Measurements from ENCODE around the gene UNCX.

Gene UNCX

DNA sequence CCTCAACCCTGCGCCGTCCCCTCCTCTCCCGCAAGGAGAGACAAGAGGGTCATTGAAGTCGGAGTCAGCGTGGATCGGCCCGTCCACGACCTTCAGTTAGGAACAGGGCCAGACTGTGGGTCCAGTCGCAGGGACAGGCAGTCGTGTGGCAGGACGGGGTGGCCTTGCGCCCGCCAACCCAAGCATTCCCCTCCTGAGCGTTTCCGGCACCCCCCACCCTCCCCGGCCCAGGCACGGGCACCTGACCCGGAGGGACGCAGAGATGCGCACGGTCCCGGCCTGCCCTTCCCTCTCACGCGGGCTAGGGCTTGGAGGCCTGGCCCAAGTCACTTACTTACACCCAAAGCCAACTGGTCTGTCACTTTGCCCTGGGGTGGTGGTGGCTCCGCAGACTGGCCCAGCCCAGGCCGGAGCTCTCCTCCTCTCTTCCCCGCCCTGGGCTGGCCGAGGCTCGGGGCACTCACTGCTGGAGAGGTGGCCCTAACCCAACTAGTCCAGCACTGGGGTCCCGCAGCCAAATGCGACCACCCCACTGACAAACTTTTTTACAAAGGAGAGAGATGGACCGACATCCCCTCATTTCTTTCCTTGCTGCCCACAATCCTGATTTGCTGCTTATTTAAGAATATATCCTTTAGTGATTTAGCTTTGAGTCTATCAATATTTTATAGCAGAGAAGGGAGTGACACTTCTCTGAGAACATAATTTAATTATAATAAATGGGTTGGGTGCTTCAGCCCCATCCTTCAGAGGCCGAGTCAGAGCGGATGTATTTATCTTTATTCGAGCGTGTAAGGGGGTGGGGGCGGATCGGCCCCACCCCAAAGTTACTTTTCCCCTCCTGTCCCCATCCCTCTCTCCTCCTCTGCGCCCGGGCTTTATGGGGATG, 1.2 kb upstream of the UNCX start:
- TF ChIP-seq, protein P1, sequence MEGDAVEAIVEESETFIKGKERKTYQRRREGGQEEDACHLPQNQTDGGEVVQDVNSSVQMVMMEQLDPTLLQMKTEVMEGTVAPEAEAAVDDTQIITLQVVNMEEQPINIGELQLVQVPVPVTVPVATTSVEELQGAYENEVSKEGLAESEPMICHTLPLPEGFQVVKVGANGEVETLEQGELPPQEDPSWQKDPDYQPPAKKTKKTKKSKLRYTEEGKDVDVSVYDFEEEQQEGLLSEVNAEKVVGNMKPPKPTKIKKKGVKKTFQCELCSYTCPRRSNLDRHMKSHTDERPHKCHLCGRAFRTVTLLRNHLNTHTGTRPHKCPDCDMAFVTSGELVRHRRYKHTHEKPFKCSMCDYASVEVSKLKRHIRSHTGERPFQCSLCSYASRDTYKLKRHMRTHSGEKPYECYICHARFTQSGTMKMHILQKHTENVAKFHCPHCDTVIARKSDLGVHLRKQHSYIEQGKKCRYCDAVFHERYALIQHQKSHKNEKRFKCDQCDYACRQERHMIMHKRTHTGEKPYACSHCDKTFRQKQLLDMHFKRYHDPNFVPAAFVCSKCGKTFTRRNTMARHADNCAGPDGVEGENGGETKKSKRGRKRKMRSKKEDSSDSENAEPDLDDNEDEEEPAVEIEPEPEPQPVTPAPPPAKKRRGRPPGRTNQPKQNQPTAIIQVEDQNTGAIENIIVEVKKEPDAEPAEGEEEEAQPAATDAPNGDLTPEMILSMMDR (IDR thresholded peaks at IDR 0.05; ENCODE audit: low read depth, low read length), result no peak
- TF ChIP-seq, protein P2, sequence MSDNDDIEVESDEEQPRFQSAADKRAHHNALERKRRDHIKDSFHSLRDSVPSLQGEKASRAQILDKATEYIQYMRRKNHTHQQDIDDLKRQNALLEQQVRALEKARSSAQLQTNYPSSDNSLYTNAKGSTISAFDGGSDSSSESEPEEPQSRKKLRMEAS (IDR thresholded peaks at IDR 0.05; ENCODE audit: low read depth, low read length), result no peak
- no peak for TF ChIP-seq POLR2A (IDR thresholded peaks at IDR 0.05; ENCODE audit: extremely low read depth, insufficient read length)
- no peak for TF ChIP-seq MYC (IDR thresholded peaks at IDR 0.05; ENCODE audit: low read depth, low read length)
- DNase-seq (ENCODE audit: low read depth), result peak; percentile 56
- peak overlapping the region; percentile 57 for H3K4me3 ChIP-seq (ENCODE audit: low read depth, low read length)

DNA sequence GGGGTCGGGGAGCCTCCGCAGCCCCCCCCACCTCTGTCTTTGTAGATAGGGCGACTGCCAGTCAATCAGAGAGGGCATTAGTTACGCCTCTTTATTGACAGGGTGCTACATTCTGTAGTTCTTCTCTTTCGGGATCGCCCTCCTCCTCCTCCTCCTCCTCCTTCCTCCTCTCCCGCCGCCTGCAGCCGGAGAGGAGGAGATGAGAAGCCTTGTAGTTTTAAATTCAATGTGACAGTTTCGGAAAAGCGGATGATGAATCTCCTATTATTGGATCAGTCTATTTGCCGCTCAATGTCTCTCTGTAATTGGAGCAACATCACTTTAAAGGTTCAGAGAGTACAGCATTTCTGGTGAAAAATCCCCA, 587 bp upstream of the UNCX start:
- H3K4me3 ChIP-seq (ENCODE audit: low read depth, low read length), result peak overlapping the region; percentile 57
- DNase-seq (ENCODE audit: low read depth), result no peak
- TF ChIP-seq, protein P2 (IDR thresholded peaks at IDR 0.05; ENCODE audit: low read depth, low read length), result no peak
- TF ChIP-seq MYC (IDR thresholded peaks at IDR 0.05; ENCODE audit: low read depth, low read length) (no peak), POLR2A (IDR thresholded peaks at IDR 0.05; ENCODE audit: extremely low read depth, insufficient read length) (no peak)
- TF ChIP-seq, protein P1 (IDR thresholded peaks at IDR 0.05; ENCODE audit: low read depth, low read length), result no peak

DNA sequence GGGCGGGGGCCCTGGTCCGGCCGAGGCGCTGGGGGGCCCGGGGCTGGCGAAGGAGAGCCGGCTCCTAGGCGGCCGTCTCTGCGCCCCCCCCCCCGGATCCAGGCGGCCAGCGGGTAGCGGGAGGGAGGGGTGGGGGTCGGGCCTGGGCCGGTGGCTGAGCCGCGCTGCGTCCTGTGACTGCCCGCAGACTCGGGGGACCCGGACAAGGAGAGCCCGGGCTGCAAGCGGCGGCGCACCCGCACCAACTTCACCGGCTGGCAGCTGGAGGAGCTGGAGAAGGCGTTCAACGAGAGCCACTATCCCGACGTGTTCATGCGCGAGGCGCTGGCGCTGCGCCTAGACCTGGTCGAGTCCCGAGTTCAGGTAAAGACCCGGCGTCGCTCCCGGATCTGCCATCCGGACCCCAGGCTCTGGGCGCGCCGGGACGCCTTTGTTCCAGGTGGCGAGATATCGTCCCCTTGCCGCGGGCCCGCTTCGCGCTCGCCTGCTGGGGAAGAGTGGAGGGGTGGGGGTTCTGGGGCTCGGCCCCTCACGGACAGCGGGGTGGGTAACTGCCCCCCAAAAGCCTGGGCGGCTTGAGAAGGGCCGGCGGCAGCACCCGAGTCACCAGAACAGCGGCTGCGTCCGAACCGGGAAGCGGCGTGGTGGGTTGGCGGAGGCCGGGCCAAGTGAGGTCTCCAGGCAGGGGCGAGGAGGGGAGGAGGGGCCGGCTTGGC, 819 bp downstream of the UNCX start:
- TF ChIP-seq POLR2A (IDR thresholded peaks at IDR 0.05; ENCODE audit: extremely low read depth, insufficient read length) (peak; percentile 29), MYC (IDR thresholded peaks at IDR 0.05; ENCODE audit: low read depth, low read length) (no peak; the same call in 1 of the 2 replicates)
- TF ChIP-seq, protein P1 (IDR thresholded peaks at IDR 0.05; ENCODE audit: low read depth, low read length), result no peak
- DNase-seq (ENCODE audit: low read depth), result peak; percentile 87
- H3K4me3 ChIP-seq (ENCODE audit: low read depth, low read length), result peak overlapping the region; percentile 93

DNA sequence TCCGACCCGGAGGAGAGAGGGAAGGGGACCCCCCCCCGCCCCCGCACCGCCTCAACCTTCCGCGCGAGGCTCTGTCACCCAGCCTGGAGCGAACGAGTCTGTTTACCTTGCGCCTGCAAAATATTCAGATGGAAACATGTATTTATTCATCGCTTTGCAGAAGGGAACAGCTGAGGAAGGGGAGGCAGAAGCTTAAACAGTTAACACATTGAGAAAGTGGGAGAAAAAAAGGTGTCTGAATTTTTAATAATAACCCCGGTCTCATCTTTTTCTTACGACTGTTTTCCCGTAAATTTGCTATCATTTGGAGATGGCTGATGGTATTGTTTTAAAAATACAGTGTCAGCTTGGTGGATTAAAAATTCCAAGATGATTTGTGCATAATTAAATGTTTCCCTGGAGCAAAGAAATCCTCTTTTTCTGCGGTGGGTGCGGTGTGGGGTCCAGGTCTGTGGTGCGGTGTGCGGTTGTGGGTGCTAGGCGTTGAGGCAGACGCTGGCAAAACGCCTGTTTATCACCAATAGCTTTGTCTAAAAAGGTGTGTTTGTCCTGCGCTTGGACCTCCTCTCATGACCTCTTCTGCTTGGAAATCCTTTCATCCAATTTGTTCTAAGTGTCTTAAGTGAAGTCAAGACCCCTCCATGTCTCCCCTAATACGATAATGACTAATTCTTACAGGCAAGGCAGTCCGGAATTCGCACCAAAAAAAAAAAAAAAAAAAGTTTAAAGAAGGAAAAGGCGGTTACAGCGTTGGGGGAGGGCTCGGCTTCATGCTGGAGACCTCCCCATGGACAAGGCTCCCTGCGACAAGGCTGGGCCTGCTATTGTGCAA, 1.6 kb downstream of the UNCX start:
- peak overlapping the region; percentile 93 for H3K4me3 ChIP-seq (ENCODE audit: low read depth, low read length)
- DNase-seq (ENCODE audit: low read depth), result no peak
- TF ChIP-seq, protein P1 (IDR thresholded peaks at IDR 0.05; ENCODE audit: low read depth, low read length), result no peak
- 0 out of 2 replicates have a peak, but pooled peaks have one; percentile 19 for TF ChIP-seq MYC (IDR thresholded peaks at IDR 0.05; ENCODE audit: low read depth, low read length)
- no peak for TF ChIP-seq POLR2A (IDR thresholded peaks at IDR 0.05; ENCODE audit: extremely low read depth, insufficient read length)
- TF ChIP-seq, protein P2 (IDR thresholded peaks at IDR 0.05; ENCODE audit: low read depth, low read length), result no peak

DNA sequence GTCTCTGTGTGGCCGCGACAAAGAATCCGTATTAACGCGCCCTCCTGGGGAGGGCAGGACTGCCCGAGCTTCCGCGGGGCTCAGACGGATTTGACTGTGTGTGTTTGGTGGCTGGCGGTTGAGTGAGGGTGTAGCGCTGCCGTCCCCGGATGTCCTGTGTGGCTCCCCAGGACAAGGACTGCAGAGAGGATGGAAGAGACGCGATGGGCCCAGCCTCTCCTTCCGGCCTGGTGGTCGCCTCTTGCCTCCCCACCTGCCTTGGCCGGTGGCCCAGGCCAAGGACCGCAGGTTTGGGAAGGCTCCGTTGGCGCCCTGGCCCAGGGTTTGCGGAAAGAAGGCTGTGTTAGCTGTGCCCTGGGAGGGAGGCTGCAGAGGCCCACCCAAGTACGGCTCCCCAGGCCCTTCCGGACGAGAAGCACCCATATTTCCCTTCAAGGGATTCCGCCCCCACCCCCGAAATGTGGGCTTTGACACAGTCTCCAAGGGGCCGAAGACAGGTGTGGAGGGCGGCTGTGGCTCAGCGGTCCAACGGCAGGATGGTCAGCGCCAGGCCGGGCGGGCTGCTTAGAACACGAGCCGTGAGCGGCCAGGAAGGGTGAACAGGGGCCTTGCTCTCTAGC, 2.3 kb downstream of the UNCX start:
- TF ChIP-seq, protein P1 (IDR thresholded peaks at IDR 0.05; ENCODE audit: low read depth, low read length), result no peak
- TF ChIP-seq MYC (IDR thresholded peaks at IDR 0.05; ENCODE audit: low read depth, low read length) (peak; percentile 83), POLR2A (IDR thresholded peaks at IDR 0.05; ENCODE audit: extremely low read depth, insufficient read length) (peak; percentile 80)
- TF ChIP-seq, protein P2 (IDR thresholded peaks at IDR 0.05; ENCODE audit: low read depth, low read length), result peak; percentile 75
- peak overlapping the region; percentile 93 for H3K4me3 ChIP-seq (ENCODE audit: low read depth, low read length)
- peak; percentile 100 for DNase-seq (ENCODE audit: low read depth)

Data from NB4 (cell line).